WTC11 (cell line): ENCODE measurements around the gene UTS2B.

Experiments used
- AR ChIP-seq: fragments of 250-450 bp; sonication (Bioruptor Pico); IDR thresholded peaks from 2 replicates; pipeline ENCODE4 v1.9.0; 2021; ENCODE audit warnings: mild to moderate bottlenecking
- ATF2 ChIP-seq: sonication (generic); formaldehyde crosslinking; IDR thresholded peaks from 2 replicates; pipeline ENCODE4 v1.8.1; 2022; ENCODE audit warnings: low read depth, missing genetic modification reagents, borderline replicate concordance
- ATF6 ChIP-seq: sonication (generic); formaldehyde crosslinking; IDR thresholded peaks from 2 replicates; pipeline ENCODE4 v1.8.1; 2023; ENCODE audit warnings: mild to moderate bottlenecking, missing genetic modification reagents
- CTCF ChIP-seq: fragments of 200-600 bp; IDR thresholded peaks from 2 replicates; pipeline ENCODE4 v1.8.0; 2022; ENCODE audit warnings: antibody characterized with exemption
- TP53 ChIP-seq: sonication (generic); formaldehyde crosslinking; IDR thresholded peaks from 2 replicates; pipeline ENCODE4 v1.8.1; 2023; ENCODE audit warnings: mild to moderate bottlenecking, missing genetic modification reagents

GRCh38 chr3:191339316-191339917 lies 9.1 kb upstream of the UTS2B start:
- no peak for TF ChIP-seq ATF2 (CRISPR knock-in tag)
- no peak for TF ChIP-seq CTCF
- TF ChIP-seq ATF6 (CRISPR knock-in tag): no peak
- no peak for TF ChIP-seq TP53 (CRISPR knock-in tag)
- no peak for TF ChIP-seq AR (CRISPR knock-in tag)
